Natural killer cell (primary cell): Measurements from ENCODE around the gene TEAD4. TPM values are rescaled to one million over a fixed set of nuclear protein-coding genes. Genes with fewer than 3 reads are reported as not detected.
A peak's percentile ranks its signal among the peaks of the same experiment; 100 is the strongest.

Experiments used
- ATAC-seq, 3 donors: fragments of 150-1000 bp in 2 of 3; fragments of 200-7000 bp in 1 of 3; cut with Tn5 transposase; 1 replicate in 1 of 3; 2 replicates in 2 of 3; pipeline ENCODE4 v1.10.0; 2021; ENCODE audit warnings: mild to moderate bottlenecking in 2 of 3, moderate library complexity in 2 of 3
- DNase-seq, 2 donors: peaks; one replicate each; pipeline versions ENCODE4 v3.0.0 to v3.0.0-alpha.2; 2013 to 2021; ENCODE audit warnings: mixed read lengths in 1 of 2
- H3K27ac ChIP-seq: one replicate; pipeline ENCODE4 v1.5.1; 2013; ENCODE audit warnings: mild to moderate bottlenecking, low read length
- H3K27me3 ChIP-seq: one replicate; pipeline ENCODE4 v1.6.1; 2013; ENCODE audit warnings: low read length; ENCODE audit not compliant: control insufficient read depth, insufficient read depth
- H3K36me3 ChIP-seq: one replicate; pipeline ENCODE4 v1.6.1; 2013; ENCODE audit warnings: low read length; ENCODE audit not compliant: control insufficient read depth, insufficient read depth
- H3K4me1 ChIP-seq: one replicate; pipeline ENCODE4 v1.6.1; 2013; ENCODE audit warnings: low read length; ENCODE audit not compliant: control insufficient read depth, insufficient read depth
- H3K4me3 ChIP-seq: one replicate; pipeline ENCODE4 v1.5.1; 2013; ENCODE audit warnings: low read length
- H3K9me3 ChIP-seq: one replicate; pipeline ENCODE4 v1.6.1; 2013; ENCODE audit warnings: low read length; ENCODE audit not compliant: control insufficient read depth, insufficient read depth
- H3K27ac Mint-ChIP-seq, 2 donors: one replicate each; pipeline ENCODE4 v1.8.0; 2022; ENCODE audit warnings: mild to moderate bottlenecking in 2 of 2, mixed read lengths in 2 of 2, moderate library complexity in 1 of 2
- H3K27me3 Mint-ChIP-seq, 2 donors: one replicate each; pipeline ENCODE4 v1.8.0; 2022; ENCODE audit warnings: low read depth in 2 of 2, mixed read lengths in 2 of 2
- H3K36me3 Mint-ChIP-seq: one replicate; pipeline ENCODE4 v1.8.0; 2022; ENCODE audit warnings: mixed read lengths
- H3K4me1 Mint-ChIP-seq, 2 donors: one replicate each; pipeline ENCODE4 v1.8.0; 2022; ENCODE audit warnings: mixed read lengths in 2 of 2
- H3K4me3 Mint-ChIP-seq: one replicate; pipeline ENCODE4 v1.8.0; 2022; ENCODE audit warnings: mild to moderate bottlenecking, moderate library complexity, mixed read lengths
- H3K9me3 Mint-ChIP-seq, 2 donors: one replicate each; pipeline ENCODE4 v1.8.0; 2022; ENCODE audit warnings: mixed read lengths in 2 of 2
- WGBS: methylation state at CpG from one replicate; pipeline ENCODE4 v1.1.7; 2013; ENCODE audit warnings: missing lambda C conversion rate; ENCODE audit not compliant: insufficient coverage; 5-methylcytosine and 5-hydroxymethylcytosine counted together
- intact Hi-C: fragments of 100-400 bp; cut with micrococcal nuclease; formaldehyde crosslinking; loops from one replicate; pipeline ENCODE4 v1.14.2; 2022
- total RNA-seq, 4 donors: library from RNA; stranded (reverse); fragments of 120-200 nt in 1 of 4; gene quantifications; one replicate each; pipeline versions ENCODE4 v1.2.3 to v1.2.4, GENCODE V29; 2013 to 2022
- TF ChIP-seq, protein P1 (sequence below): fragments of 200-600 bp; IDR thresholded peaks from one replicate; pipeline ENCODE4 v1.8.0; 2022; ENCODE audit warnings: antibody characterized with exemption

TEAD4 gene
- total RNA-seq = not detected
- total RNA-seq (2013) = not detected

DNA sequence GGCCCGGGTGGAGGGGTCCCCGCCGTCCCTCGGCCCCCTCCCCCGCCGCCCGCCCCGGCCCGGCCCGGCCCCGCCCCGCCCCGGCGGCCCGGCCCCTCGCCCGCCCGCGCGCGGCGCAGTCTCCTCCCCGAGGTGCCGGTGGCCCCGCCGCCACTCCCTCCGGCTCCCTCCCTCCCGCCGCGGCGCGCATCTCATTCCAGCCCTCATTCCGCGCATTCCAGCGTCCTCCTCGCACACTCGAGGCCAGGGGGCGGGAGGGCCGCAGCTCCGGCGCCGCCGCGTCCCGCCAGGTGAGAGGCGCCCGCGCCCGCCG is at the start of gene TEAD4:
TEAD4 (plus strand) TSS at position 206 of the 313 bp plus-strand sequence.
- no peak within 1 kb of the TSS for H3K27ac ChIP-seq
- WGBS = under 1% methylated on average over 50 of the region's 50 CpGs

DNA sequence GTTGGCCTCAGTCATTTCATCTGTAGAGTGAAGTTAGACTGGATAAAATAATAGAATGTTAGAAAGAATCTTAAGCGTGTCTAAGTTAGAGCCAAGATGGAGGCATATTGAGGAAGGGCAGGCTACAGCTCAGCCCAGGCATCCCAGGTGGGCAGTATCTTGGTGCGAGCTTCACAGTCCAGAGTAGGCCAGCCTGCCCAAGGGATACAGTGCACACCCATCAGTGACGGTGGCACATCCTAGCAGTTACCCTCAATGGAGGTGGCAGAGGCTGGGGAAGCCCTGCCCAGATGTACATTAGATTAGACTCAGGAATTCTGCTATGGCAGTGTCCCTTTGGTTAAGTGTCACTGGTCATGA is 47.0 kb upstream of the TEAD4 start:
- no peaks in the 10 kb centered on the region for H3K4me1 Mint-ChIP-seq
- Histone ChIP-seq H3K27me3 (no peaks in the 10 kb centered on the region), H3K4me1 (no peaks in the 10 kb centered on the region), H3K4me3 (no peak overlapping the region), H3K9me3 (no peaks in the 10 kb centered on the region), H3K36me3 (peaks cover 2% of the 10 kb centered on the region), H3K27ac (no peak overlapping the region)
- H3K27ac Mint-ChIP-seq = no peak overlapping the region
- H3K27me3 Mint-ChIP-seq = no peaks in the 10 kb centered on the region
- intact Hi-C loops = no loop called here
- TF ChIP-seq, protein P1, sequence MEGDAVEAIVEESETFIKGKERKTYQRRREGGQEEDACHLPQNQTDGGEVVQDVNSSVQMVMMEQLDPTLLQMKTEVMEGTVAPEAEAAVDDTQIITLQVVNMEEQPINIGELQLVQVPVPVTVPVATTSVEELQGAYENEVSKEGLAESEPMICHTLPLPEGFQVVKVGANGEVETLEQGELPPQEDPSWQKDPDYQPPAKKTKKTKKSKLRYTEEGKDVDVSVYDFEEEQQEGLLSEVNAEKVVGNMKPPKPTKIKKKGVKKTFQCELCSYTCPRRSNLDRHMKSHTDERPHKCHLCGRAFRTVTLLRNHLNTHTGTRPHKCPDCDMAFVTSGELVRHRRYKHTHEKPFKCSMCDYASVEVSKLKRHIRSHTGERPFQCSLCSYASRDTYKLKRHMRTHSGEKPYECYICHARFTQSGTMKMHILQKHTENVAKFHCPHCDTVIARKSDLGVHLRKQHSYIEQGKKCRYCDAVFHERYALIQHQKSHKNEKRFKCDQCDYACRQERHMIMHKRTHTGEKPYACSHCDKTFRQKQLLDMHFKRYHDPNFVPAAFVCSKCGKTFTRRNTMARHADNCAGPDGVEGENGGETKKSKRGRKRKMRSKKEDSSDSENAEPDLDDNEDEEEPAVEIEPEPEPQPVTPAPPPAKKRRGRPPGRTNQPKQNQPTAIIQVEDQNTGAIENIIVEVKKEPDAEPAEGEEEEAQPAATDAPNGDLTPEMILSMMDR = no peak
- WGBS = 92% methylated on average over 3 of the region's 3 CpGs
- H3K9me3 Mint-ChIP-seq = no peaks in the 10 kb centered on the region
- no peaks in the 10 kb centered on the region for H3K36me3 Mint-ChIP-seq
- no peak overlapping the region for H3K4me3 Mint-ChIP-seq
- ATAC-seq = no peak
- DNase-seq = no peak

More for the DNA sequence above, at the start of gene TEAD4:
- H3K27ac Mint-ChIP-seq = no peak within 1 kb of the TSS
- intact Hi-C loops = no loop called here
- Histone ChIP-seq H3K9me3 (no peaks in the 10 kb centered on the region), H3K4me3 (no peak within 1 kb of the TSS), H3K36me3 (no peaks in the 10 kb centered on the region), H3K27me3 (peaks cover 4% of the 10 kb centered on the region), H3K4me1 (peaks cover 7% of the 10 kb centered on the region)
- peaks cover 48 to 56% of the 10 kb centered on the region in 2 donors for H3K27me3 Mint-ChIP-seq
- H3K4me1 Mint-ChIP-seq = peaks cover 0 to 6% of the 10 kb centered on the region in 2 donors
- TF ChIP-seq, protein P1 = no peak
- ATAC-seq (no peak), DNase-seq (no peak)
- no peaks in the 10 kb centered on the region for H3K36me3 Mint-ChIP-seq
- no peaks in the 10 kb centered on the region for H3K9me3 Mint-ChIP-seq
- peak within 1 kb of the TSS; percentile 53 for H3K4me3 Mint-ChIP-seq

DNA sequence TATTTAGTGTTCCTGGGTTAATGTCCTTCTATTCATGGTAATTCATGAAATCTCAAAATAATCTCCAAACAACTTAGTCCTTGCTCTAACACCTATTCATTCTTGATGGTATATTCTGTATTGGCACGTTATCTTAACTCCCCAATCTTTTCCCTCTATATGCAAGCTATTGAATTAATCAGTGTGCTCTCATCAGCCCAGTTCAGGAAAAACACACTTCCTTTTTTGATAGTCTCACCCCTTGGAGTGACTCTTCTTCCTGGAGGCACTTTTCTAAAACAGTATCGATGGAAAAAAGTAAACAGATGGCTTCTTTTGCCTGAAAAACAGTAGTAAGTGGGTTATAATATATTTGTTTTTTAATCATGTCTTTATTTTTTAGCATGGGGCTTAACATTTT is 39.9 kb upstream of the TEAD4 start:
- Histone ChIP-seq H3K4me3 (no peak overlapping the region), H3K27me3 (no peaks in the 10 kb centered on the region), H3K36me3 (peaks cover 7% of the 10 kb centered on the region), H3K9me3 (no peaks in the 10 kb centered on the region), H3K27ac (no peak overlapping the region), H3K4me1 (no peaks in the 10 kb centered on the region)
- H3K4me1 Mint-ChIP-seq = no peaks in the 10 kb centered on the region
- H3K27me3 Mint-ChIP-seq = no peaks in the 10 kb centered on the region
- H3K4me3 Mint-ChIP-seq = no peak overlapping the region
- intact Hi-C loops = no loop called here
- TF ChIP-seq, protein P1 = no peak
- DNase-seq (no peak), ATAC-seq (no peak)
- no peak overlapping the region for H3K27ac Mint-ChIP-seq
- WGBS = 82% methylated on average over 2 of the region's 2 CpGs
- H3K36me3 Mint-ChIP-seq = no peaks in the 10 kb centered on the region
- no peaks in the 10 kb centered on the region for H3K9me3 Mint-ChIP-seq

DNA sequence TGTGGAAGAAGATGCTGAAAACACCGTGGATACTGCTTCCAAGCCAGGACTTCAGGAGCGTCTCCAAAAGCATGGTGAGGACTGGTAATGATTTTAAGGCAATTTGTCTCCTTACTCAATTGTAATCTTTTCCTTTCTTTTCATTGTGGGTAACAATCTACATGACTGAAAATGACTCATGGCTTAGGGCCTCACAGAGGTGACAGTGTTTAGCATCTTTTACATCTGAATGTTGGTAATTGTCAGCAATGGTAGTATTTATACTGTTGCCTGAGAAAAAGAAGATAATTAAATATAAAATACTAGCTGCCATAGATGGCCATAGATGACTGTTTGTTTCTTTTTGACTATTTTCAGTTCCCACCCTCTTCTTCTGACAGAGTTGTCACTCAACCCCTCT is 36.9 kb upstream of the TEAD4 start:
- no peaks in the 10 kb centered on the region for H3K4me1 ChIP-seq
- peaks cover 7% of the 10 kb centered on the region for H3K36me3 ChIP-seq
- ATAC-seq (no peak), DNase-seq (no peak)
- Mint-ChIP-seq H3K27me3 (no peaks in the 10 kb centered on the region), H3K27ac (no peak overlapping the region), H3K4me1 (no peaks in the 10 kb centered on the region), H3K4me3 (no peak overlapping the region), H3K36me3 (no peaks in the 10 kb centered on the region), H3K9me3 (no peaks in the 10 kb centered on the region)
- H3K27ac ChIP-seq = no peak overlapping the region
- WGBS = 100% methylated on average over 1 of the region's 2 CpGs
- TF ChIP-seq, protein P1 = no peak
- H3K27me3 ChIP-seq = no peaks in the 10 kb centered on the region
- no peak overlapping the region for H3K4me3 ChIP-seq
- H3K9me3 ChIP-seq = no peaks in the 10 kb centered on the region
- intact Hi-C loops = no loop called here
